GM18526 (cell line): ENCODE results near the gene UBE2E2.

Experiments
- POLR2A ChIP-seq: IDR thresholded peaks from 3 replicates; pipeline ENCODE4 v1.6.1; 2011; ENCODE audit not compliant: insufficient read length; ENCODE audit errors: extremely low read depth

UBE2E2 gene

DNA sequence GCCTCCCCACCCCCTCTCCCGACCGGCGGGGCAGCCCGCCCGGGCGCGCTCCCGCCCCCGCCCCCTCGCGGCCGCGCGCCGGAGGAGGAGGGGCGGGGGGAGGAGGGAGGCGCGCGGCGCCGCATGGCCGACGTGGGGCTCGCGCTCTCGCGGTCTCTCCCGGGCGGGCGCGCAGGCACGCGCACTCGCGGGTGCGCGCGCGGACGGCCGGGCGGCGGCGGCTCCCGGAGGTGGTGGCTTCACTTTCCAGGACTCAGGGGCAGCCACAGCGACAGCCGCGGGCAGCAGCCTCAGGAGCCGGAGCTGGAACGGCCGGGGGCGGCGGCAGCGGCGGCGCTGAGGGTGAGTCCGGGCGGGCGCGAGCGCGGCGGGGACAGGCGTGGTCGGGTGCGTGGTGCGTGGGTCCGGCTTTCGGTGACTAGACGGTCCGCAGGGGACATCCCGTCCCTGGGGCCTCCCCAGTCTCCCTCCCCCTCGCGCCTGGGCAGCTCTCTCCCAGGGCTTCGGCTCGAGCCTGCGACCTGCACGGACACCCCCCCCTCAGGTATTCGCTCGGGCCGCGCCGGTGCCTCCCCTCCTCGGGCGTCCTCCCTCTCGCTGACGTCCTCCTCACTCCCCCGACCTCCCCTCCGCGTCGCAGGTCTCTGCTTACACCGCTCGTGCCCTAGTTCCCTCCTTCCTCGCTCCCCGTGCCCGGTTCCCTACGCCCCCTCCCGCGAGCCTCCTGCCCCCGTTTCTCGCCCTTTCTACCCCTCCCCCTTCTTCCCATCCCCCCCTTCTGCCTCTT is at the start of gene UBE2E2:
UBE2E2 (plus strand) TSS at position 407 of the 787 bp plus-strand sequence.
- TF ChIP-seq POLR2A, result peak; percentile 37

GRCh38 chr3:23153436-23153835 is 49.7 kb upstream of the UBE2E2 start:
- TF ChIP-seq POLR2A, result no peak

DNA sequence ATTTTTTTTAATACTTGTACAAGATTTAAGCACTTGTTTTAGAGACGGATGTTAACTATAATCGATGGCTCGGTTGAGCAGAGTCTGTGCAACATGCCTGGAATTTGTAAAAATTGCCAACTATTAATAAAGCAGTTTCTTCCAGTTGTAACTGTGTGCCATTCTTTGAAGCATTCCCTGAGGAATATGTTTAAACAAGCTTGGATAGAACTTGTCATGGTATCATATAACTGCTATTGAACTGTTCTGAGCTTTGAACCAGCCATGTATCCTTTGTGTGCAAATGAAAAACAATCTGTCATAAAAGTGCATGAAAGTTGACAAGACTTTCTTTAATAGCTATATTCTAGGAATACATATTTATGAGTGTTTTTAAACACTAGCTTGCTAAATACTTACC is 45.8 kb upstream of the UBE2E2 start:
- TF ChIP-seq POLR2A, result no peak

- TF ChIP-seq POLR2A, result no peak
These were observed 43.2 kb upstream of the UBE2E2 start for GRCh38 chr3:23159929-23160328.

DNA sequence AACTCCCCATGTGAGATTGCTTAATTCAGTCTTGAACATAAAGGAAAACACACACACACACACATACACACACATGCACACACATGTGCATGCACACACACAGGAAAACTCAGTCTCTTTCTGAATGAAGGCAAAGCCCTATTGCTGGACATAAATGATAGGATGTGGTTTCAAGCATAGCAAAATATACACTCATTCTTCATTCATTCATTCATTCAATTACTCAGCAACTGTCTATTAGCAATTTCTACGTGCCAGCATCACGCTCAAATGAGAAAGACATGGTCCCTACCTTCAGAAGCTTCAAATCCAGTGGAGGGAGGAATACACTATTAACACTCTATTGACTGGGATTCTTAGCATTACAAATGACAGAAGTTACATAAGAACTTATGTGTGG is 41.8 kb upstream of the UBE2E2 start:
- no peak for TF ChIP-seq POLR2A

DNA sequence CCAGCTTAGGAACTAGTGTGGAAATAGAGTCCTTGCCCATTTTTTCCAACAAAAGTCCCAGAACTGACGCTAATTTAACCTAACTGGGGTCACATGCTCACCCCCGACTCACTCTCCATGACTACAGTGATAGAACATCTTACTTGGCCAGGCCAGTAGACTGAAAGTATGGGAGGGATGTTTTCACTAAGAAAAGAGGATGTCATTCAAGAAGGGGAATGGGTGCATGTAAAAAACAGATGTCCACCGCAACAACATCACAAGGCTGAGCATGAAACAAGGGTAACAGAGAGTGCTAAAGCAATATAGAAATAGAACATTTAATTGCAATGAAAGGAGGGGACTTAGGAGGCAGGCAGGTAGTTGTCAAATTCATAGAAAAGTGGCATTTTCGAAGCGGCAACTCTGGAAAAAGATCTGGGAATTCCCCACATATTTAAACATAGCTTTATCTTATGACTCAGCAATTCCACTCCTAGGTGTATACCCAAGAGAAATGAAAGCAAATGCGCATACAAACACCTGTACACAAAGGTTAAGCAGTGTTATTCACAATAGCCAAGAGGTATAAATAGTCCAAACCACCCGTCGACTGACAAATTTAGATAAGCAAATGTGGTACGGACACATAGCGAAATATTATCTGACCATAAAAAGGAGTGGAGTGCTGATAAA is 41.1 kb upstream of the UBE2E2 start:
- no peak for TF ChIP-seq POLR2A

GRCh38 chr3:23162934-23163333 is 40.2 kb upstream of the UBE2E2 start:
- TF ChIP-seq POLR2A, result no peak

DNA sequence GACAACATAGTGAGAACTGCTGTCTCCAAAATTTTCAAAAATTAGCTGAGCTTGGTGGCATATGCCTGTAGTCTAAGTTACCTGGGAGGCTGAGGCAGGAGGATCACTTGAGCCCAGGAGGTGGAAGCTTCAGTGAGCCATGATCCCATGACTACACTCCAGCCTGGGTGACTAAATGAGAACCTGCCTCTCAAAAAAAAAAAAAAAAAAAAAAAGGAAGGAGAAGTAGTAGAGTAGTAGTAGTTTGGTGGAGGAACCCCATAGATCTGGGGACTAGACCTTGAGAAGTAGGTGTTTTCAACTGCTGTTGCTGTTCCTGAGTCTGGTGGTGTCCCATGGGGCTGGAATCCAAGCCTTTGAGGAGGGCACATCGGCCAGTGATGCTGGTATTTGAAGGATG is 38.4 kb upstream of the UBE2E2 start:
- TF ChIP-seq POLR2A, result no peak

DNA sequence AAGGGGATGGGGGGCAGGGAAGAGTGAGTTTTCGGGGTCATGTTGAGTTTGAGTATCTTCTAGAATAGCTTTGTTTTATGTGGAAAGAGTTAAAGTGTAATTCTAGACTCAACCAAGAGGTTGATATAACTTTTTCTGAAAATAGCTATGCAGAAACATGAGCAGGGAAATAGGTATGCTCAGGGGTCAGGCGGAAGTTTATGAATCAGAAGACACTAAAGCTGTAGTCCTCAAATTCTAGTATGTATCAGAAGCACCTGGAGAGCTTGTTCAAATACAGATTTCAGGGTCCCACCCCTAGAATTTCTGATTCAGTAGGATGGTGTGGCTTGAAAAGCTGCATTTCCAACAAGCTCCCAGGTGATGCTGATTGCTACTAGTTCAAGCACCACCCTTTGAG is 37.6 kb upstream of the UBE2E2 start:
- TF ChIP-seq POLR2A, result no peak

GRCh38 chr3:23166276-23166675 is 36.9 kb upstream of the UBE2E2 start:
- TF ChIP-seq POLR2A, result no peak

DNA sequence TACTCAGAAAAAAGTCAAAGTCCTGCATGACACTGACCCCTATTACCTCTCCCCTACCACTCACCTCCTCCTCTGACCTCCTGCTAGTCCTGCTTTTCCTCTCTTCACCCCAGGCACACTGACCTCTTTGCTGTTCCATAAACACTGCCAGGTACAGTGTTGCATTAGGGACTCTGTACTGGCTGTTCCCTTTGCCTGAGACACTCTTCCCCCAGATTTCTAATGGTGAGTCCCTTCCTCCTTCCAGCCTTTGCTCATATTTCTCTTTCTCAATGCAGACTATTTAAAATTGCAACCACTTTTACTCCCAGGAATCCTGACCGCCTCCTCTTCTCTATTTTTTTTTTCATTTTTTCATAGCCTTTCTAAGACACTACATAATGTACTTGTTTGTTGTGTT is 36.3 kb upstream of the UBE2E2 start:
- TF ChIP-seq POLR2A, result no peak

DNA sequence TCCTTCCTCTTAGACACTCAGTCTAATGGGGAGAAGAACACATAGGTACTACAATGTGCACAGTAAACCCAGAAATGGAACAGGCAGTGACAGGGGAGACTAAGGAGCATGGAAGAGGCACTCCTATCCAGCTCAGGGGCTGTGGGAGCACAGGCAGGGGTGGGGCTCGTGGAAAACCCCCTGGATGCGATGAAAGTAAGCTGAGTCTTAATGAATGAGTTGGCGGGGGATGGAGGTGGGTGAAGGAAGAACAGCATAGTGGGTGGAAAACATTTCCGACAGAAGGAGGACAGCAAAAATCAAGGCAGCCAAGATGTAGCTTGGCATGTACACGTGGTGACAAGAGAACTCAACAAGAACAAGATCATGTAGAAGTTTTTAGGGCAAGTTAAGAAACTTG is 33.6 kb upstream of the UBE2E2 start:
- TF ChIP-seq POLR2A, result no peak

- TF ChIP-seq POLR2A, result no peak
These were observed 32.8 kb upstream of the UBE2E2 start for GRCh38 chr3:23170291-23170690.

DNA sequence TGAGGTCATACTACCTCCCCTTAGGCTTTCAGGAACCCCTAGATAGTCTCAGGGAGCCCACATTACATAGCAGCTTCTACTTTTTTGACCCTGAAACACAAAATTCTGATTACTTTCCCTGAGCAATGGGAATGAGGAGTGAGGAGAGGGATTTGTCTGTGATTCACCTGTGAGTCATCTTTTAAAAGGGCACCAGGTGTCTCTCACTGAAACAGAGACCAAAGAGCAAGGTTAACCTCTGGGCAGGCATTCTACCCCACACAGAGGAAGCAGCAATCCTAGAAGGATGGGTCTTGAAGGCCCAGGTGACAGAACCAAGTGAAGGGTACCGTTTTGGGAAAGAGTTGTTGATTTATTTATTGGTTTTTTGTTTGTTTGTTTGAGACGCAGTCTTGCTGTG is 31.1 kb upstream of the UBE2E2 start:
- TF ChIP-seq POLR2A, result no peak

GRCh38 chr3:23174426-23175039 is 28.6 kb upstream of the UBE2E2 start:
- TF ChIP-seq POLR2A, result no peak
